GM18526 (cell line): ENCODE measurements around the gene SYT7.

Experiments
- POLR2A ChIP-seq: IDR thresholded peaks from 3 replicates; pipeline ENCODE4 v1.6.1; 2011; ENCODE audit not compliant: insufficient read length; ENCODE audit errors: extremely low read depth

The SYT7 gene

GRCh38 chr11:61581030-61581928 lies at the start of gene SYT7:
TSS of gene SYT7 (minus strand) at chr11:61581076. CDS start at chr11:61580820, 256 bp downstream.
- TF ChIP-seq POLR2A = no peak

- no peak for TF ChIP-seq POLR2A
These were observed 49.2 kb upstream of the SYT7 start for GRCh38 chr11:61630089-61630488.

GRCh38 chr11:61629082-61629833 lies 48.4 kb upstream of the SYT7 start:
- TF ChIP-seq POLR2A = no peak

DNA sequence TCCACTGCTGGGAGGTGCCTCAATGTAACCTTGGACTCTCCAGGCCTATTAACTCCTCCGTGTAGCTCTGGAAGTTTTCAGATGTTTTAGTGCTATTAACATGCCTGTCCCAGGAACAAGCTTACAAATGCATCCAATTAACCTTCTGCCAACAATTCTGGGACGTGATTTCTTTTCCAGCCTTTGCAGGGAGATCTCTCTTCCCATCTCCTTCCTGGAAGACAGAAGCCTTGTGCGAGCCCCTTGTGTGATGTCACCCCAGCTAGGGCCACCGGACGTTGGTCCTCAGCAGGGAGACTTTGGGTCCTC lies 47.7 kb upstream of the SYT7 start:
- no peak for TF ChIP-seq POLR2A

DNA sequence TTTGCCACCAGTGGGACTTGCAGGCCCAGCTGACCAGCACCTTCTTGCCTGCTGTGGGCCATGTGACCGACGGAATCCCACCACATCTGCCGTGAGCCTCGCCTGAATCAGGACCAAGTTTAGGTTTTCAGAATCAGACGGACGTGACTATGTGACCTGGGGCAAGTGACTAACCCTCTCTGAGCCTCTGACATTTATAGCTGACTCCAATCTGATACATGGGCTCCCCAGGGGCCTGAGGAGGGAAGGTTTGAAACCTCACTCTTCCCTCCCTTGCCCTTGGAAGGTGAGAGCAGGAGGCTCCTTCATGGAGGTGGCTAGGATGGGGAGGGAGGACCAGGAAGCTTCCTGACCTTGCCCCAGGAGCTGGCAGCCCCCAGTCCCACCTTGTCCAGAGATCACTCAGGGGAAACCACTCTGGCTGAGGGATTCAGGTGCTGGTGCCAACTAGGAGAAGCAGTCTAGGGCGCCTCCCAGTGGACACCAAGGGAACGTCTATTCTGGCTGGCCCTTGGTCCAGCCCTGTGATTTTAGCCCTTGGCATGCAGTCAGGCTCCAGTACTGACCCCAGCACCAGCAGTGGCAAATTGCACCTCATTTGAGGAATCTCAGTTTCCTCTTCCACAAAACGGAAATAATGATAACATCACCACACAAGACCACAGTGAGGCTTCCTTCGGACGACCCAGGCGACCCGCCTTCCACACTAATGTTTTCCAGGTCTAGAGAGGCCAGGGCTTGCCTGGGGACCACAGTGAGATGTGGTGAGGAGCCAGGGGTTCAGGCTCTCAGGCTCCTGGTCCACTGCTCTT lies 47.2 kb upstream of the SYT7 start:
- no peak for TF ChIP-seq POLR2A

- no peak for TF ChIP-seq POLR2A
These were observed 45.9 kb upstream of the SYT7 start for GRCh38 chr11:61626580-61627380.

DNA sequence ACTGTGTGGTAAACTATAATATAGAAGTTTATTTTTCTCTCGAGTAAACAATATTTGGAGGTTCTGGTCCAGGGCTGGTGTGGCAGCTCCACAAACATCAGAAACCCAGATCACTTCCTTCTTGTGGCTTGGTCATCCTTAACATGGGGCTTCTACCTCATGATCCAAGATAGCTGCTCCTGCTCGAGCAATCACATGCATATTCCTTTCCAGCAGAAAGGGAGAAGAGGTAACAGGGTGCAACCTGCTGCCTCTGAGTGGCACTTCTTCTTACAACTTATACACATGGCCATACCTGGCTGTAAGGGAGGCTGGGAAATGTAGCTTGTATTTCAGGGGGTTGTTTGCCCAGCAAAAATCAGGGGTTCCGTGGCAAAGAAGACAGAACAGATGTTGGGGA lies 44.6 kb upstream of the SYT7 start:
- no peak for TF ChIP-seq POLR2A

- TF ChIP-seq POLR2A = no peak
These were observed 41.2 kb upstream of the SYT7 start for GRCh38 chr11:61621917-61622585.

GRCh38 chr11:61619471-61620226 lies 38.8 kb upstream of the SYT7 start:
- no peak for TF ChIP-seq POLR2A

- no peak for TF ChIP-seq POLR2A
These were observed 38.1 kb upstream of the SYT7 start for GRCh38 chr11:61618978-61619377.

DNA sequence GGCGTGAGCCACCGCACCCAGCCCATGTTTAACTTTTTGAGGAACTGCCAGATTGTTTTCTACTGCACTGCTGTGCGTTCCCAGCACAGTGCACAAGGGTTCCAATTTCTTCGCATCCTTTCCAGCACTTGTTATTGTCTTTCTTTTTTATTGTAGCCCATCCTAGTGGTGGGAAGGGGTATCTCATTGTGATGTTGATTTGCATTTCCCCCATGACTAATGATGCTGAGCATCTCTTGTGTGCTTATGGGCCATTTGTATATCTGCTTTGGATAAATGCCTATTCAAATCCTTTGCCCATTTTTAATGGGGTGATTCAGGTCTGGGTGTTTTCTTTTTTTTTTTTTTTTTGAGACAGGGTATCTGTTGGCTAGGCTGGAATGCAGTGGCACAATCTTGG lies 36.6 kb upstream of the SYT7 start:
- TF ChIP-seq POLR2A = no peak

DNA sequence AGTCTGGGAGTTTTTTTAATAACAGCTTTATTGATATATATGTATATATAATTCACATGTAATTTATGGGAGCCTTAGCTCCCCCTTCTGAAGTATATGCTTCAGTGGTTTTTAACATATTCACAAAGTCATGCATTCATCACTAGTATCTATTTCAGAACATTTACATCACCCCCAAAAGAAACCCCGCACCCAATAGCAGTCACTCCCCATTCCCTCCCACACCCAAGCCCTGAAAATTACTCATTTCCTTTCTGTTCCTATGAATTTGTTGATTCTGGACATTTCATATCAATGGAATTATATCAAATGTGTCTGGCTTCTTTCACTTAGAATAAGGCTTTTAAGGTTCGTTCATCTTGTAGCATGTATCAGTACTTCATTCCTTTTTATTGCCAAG lies 35.6 kb upstream of the SYT7 start:
- TF ChIP-seq POLR2A = no peak

GRCh38 chr11:61613870-61614269 lies 33.0 kb upstream of the SYT7 start:
- no peak for TF ChIP-seq POLR2A

DNA sequence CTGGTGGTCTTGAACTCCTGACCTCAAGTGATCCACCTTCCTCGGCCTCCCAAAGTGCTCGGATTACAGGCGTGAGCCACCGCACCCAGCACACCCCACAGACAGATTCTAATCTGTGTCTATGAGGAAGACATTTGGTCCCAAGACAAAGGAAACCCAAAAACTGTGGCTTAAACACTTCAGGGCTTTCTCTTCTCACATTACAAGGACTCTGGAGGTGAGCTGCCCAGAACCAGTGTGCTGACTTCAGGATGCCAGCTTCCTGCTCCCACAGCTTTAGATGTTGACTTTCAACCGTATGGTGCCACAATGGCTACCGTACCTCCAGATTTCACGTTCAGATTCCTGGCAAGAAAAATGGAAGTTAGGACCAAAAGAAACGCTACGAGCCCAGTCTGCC lies 32.2 kb upstream of the SYT7 start:
- no peak for TF ChIP-seq POLR2A
